HL-60 (cell line): Measurements from ENCODE around the gene TIMD4.

Experiments used
- DNase-seq, 2 experiments: peaks; one replicate each; pipeline ENCODE4 v3.0.0-alpha.2; 2010 to 2020; ENCODE audit warnings: low read depth in 1 of 2, low spot score in 1 of 2
- H3K27ac ChIP-seq: fragments of 250-450 bp; sonication (Bioruptor Pico); replicated peaks from 2 replicates; pipeline ENCODE4 v1.5.1; 2020; ENCODE audit warnings: mild to moderate bottlenecking, moderate library complexity
- H3K27me3 ChIP-seq: fragments of 250-450 bp; sonication (Bioruptor Pico); 2 replicates; pipeline ENCODE4 v1.5.1; 2021; ENCODE audit warnings: mild to moderate bottlenecking, moderate library complexity; ENCODE audit not compliant: insufficient read depth, poor library complexity, severe bottlenecking
- H3K4me3 ChIP-seq: replicated peaks from 2 replicates; pipeline ENCODE4 v1.5.1; 2011; ENCODE audit warnings: mild to moderate bottlenecking, control low read depth, low read length; ENCODE audit not compliant: insufficient read depth
- CTCF ChIP-seq: IDR thresholded peaks from one replicate; pipeline ENCODE4 v1.5.1; 2011; ENCODE audit warnings: low read length, control low read depth, inconsistent platforms; ENCODE audit not compliant: insufficient read depth
- GABPA ChIP-seq: IDR thresholded peaks from 2 replicates; pipeline ENCODE4 v1.6.1; 2012; ENCODE audit warnings: low read depth
- POLR2AphosphoS5 ChIP-seq: IDR thresholded peaks from 2 replicates; pipeline ENCODE4 v1.6.1; 2012; ENCODE audit warnings: low read depth
- REST ChIP-seq: IDR thresholded peaks from 2 replicates; pipeline ENCODE4 v1.6.1; 2012; ENCODE audit warnings: low read depth; ENCODE audit not compliant: insufficient replicate concordance
- SPI1 ChIP-seq: IDR thresholded peaks from 2 replicates; pipeline ENCODE4 v1.6.1; 2012; ENCODE audit warnings: low read depth, mild to moderate bottlenecking, borderline replicate concordance
- long read RNA-seq: library from polyadenylated mRNA; unstranded; transcript quantifications from one replicate; pipeline ENCODE4 v2.0.0, GENCODE V29; 2020

The TIMD4 gene
- long read RNA-seq = 0 reads

GRCh38 chr5:156963125-156963524 is at the start of gene TIMD4:
TSS of gene TIMD4 (minus strand) at chr5:156963226. CDS start at chr5:156963198, 28 bp downstream.
- no peak for TF ChIP-seq REST
- no peak for TF ChIP-seq GABPA
- no peak for TF ChIP-seq POLR2AphosphoS5
- TF ChIP-seq CTCF = no peak
- TF ChIP-seq SPI1 = no peak
- Histone ChIP-seq H3K27me3 (no peaks in the 10 kb centered on the region), H3K27ac (no peak within 1 kb of the TSS), H3K4me3 (no peak within 1 kb of the TSS)
- no peak for DNase-seq

GRCh38 chr5:157006262-157006661 is 43.2 kb upstream of the TIMD4 start:
- H3K27me3 ChIP-seq = no peaks in the 10 kb centered on the region
- H3K4me3 ChIP-seq = no peak overlapping the region
- no peak overlapping the region for H3K27ac ChIP-seq
- no peak for DNase-seq
- TF ChIP-seq SPI1 (no peak), GABPA (no peak), CTCF (no peak), REST (no peak), POLR2AphosphoS5 (no peak)

- DNase-seq = no peak
- H3K4me3 ChIP-seq = no peak overlapping the region
- H3K27me3 ChIP-seq = no peaks in the 10 kb centered on the region
- TF ChIP-seq GABPA (no peak), CTCF (no peak), REST (no peak), POLR2AphosphoS5 (no peak), SPI1 (no peak)
- no peak overlapping the region for H3K27ac ChIP-seq
These were observed 42.0 kb upstream of the TIMD4 start for GRCh38 chr5:157004893-157005551.
